ENCODE data around the gene HCFC2.
A peak's percentile ranks its signal among the peaks of the same experiment; 100 is the strongest.

Gene HCFC2

DNA sequence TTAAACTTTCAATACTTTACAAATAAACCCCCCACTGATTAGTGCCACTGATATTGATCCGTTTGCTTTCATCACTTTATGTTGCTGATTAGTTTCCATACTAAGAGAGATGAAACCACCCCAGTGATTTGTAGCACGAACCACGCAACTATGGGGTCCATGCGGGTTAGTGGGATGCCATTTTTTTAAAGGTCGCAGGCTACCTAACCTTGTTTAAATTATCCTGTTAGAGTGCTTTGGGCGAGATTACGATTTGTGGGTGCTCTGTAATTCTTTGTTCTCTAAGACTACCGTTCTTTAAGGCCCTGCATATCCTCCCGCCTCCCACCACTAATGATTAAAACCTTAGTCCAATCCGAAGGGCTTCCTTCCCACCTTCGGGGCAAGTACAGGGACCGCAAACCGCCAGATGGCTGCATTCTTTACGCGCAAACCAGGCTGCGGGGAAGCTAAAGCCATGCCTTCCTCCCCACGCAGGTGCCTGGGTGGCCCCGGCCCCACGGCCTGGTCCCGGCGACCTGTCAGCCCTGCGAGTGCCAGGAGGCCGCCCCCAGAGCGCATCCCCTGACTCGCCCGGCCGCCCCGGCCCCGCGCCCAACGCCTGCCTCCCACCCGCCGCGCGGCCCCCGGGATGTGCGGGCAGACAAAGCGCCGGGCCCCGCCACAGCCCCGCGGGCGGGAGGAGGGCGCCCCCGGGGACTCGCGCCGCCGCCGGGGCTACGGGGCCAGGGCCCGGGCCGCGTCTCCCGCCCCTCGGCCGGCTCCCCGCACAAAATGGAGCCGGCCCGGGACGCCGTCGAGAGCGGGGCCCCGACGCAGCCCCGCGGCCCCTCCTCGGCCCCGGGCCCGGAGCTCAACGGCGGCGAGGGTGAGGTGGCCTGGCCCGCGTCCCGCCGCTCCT lies 72.9 kb downstream of the HCFC2 start:
- intact Hi-C loops (cut with micrococcal nuclease): loop anchor here (5.0 kb wide), 1 partner anchor 970 kb away; the partner anchor contains the start of gene WASHC4
- Mint-ChIP-seq H3K9me3 (no peaks in the 10 kb centered on the region), H3K27ac (peak overlapping the region; percentile 75), H3K4me3 (peak overlapping the region; percentile 77), H3K4me1 (ENCODE audit: low read depth) (peaks cover 9% of the 10 kb centered on the region), H3K27me3 (peaks cover 7% of the 10 kb centered on the region), H3K36me3 (ENCODE audit: low read depth) (peaks cover 8% of the 10 kb centered on the region)

DNA sequence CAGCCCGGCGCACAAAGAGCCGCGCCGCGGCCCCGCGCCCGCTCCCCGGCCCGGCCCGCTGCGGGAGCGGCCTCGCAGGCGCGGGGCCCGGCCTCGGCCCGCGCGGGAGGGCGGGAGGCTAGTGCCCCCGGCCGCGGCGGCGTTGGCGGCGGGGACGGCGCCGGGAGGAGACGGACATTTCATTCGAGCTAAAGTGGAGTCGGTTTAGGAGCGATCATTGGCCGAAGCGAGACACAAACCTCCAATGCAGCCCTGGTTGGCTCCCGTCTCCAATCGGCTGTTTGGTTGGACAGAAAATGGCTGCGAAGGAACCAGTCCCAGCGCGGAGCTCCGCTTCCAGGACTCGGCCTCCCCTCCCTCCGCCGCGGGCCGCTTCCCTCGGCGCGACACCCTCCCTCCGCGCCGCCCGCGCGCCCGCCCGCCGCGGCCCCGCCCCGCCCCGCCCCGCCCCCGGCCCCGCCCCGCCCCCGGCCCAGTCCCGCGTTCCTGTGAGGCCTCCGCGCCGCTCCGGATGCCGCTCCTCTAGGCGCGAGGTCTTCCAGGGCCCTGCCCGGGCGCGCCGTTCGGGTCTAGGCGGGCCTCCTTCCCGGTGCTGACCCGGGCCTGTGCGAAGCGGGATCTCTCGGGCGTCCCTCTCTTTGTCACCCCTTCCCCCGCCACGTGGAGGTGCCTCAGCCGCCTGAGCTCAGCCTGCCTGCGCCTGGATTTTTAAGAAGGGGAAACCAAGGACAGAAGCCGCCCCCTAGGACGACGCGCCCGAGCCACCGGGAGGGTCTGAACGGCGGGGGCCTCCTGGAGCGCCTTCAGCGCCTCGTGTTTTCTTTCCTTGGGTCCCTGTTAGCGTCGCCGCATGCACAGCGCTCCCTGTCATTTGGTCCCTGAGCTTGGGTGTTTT lies 73.8 kb downstream of the HCFC2 start, which contains the start of gene NFYB:
Gene NFYB, minus strand, starts transcription at position 309 of the 895 bp plus-strand sequence. CDS start 2,757 bp downstream, outside the sequence.
- no peaks in the 10 kb centered on the region for H3K36me3 Mint-ChIP-seq (ENCODE audit: low read depth)
- peak within 1 kb of the TSS; percentile 77 for H3K4me3 Mint-ChIP-seq

DNA sequence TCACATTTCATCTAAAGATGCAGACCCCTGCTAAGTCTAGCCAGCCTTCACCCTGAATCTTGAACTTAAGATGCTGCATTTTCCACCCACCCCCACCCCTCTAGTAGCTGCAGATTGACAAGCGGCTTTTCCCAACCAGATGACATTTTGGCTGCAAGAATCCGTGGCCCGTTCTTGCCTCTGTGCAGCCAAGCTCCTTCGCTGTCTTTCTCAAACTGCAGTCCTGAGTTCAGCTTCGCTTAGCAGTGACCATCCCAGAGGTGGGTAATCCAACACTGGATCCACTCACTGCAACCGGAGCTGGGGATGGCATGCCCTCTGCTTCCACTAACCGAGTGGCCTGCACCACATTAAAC lies 74.4 kb downstream of the HCFC2 start:
- peak overlapping the region; percentile 63 for H3K27ac Mint-ChIP-seq
- no peaks in the 10 kb centered on the region for H3K36me3 Mint-ChIP-seq (ENCODE audit: low read depth)
- H3K27me3 Mint-ChIP-seq: peaks cover 9% of the 10 kb centered on the region
- peaks cover 9% of the 10 kb centered on the region for H3K4me1 Mint-ChIP-seq (ENCODE audit: low read depth)
- no peaks in the 10 kb centered on the region for H3K9me3 Mint-ChIP-seq
- peak overlapping the region; percentile 55 for H3K4me3 Mint-ChIP-seq
- intact Hi-C loops (cut with micrococcal nuclease): loop anchor here (5.0 kb wide), 1 partner anchor 969 kb away; the partner anchor contains the start of gene WASHC4

More for the DNA sequence above, 73.8 kb downstream of the HCFC2 start, which contains the start of gene NFYB:
- Mint-ChIP-seq H3K9me3 (no peaks in the 10 kb centered on the region), H3K4me1 (ENCODE audit: low read depth) (peaks cover 5% of the 10 kb centered on the region), H3K27me3 (peaks cover 9% of the 10 kb centered on the region), H3K27ac (peak within 1 kb of the TSS; percentile 75)
- intact Hi-C loops (cut with micrococcal nuclease): loop anchor here (5.0 kb wide), 1 partner anchor 969 kb away; the partner anchor contains the start of gene WASHC4

DNA sequence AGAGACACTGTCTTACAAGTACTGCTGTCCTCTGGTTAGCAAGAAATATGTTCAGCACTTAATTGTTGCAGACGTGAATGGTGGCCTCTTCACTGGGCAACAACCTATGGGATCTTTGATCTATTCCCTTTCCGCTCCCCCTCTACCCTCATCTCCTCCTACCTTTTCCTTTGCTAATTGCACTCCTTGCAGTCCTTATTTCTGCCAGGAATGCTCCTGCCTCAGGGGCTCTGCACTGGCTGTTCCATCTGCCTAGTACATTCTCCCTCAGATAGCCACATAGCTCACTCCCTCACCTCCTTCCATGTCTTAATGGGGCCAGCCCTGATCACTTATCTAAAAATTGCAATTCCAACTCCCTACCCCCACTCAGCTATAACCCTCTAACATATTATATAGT lies 78.2 kb downstream of the HCFC2 start:
- intact Hi-C loops (cut with micrococcal nuclease): no loop called here

DNA sequence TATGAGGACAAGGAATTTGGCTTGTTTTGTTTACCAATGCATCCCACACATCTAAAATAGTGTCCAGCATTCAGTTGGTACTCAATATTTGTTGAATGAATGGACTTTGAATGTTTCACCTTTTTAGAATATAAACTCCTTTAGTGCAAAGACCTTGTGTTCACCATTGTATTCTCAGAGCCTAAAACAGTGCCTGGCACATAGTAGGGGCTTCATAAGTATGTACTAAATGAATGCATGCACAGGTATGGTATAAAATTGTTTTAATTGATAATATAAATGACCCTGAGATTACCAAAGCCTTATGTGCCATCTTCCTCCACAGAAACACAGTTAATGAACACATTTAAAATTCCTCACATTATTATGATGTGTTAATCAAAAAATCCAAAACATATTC lies 78.7 kb downstream of the HCFC2 start:
- intact Hi-C loops (cut with micrococcal nuclease): no loop called here

More for the DNA sequence above, 78.2 kb downstream of the HCFC2 start:
- Mint-ChIP-seq H3K4me1 (ENCODE audit: low read depth) (peaks cover 9% of the 10 kb centered on the region), H3K27me3 (peaks cover 11% of the 10 kb centered on the region), H3K4me3 (no peak overlapping the region), H3K9me3 (peaks cover 8% of the 10 kb centered on the region), H3K27ac (no peak overlapping the region), H3K36me3 (ENCODE audit: low read depth) (no peaks in the 10 kb centered on the region)

DNA sequence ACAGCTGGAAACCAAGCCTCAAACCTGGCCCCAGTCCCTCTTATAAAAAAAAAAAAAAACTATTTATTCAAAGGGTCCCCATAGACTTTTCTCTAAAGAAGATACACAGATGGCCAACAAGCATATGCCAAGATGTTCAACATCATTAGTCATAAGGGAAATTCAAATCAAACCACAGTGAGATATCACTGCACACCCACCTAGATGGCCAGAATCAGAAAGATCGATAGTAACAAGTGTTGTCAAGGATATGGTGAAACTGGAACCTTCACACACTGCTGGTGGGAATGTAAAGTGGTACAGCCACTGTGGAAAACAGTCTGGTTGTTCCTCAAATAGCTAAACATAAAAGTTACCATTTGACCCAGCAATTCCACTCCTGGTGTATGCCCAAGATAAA lies 79.6 kb downstream of the HCFC2 start:
- intact Hi-C loops (cut with micrococcal nuclease): no loop called here
- Mint-ChIP-seq H3K4me1 (ENCODE audit: low read depth) (peaks cover 9% of the 10 kb centered on the region), H3K27me3 (peaks cover 8% of the 10 kb centered on the region), H3K9me3 (peaks cover 8% of the 10 kb centered on the region), H3K4me3 (no peak overlapping the region), H3K27ac (no peak overlapping the region), H3K36me3 (ENCODE audit: low read depth) (no peaks in the 10 kb centered on the region)

More for the DNA sequence above, 78.7 kb downstream of the HCFC2 start:
- H3K9me3 Mint-ChIP-seq: peaks cover 8% of the 10 kb centered on the region
- H3K36me3 Mint-ChIP-seq (ENCODE audit: low read depth): no peaks in the 10 kb centered on the region
- H3K27me3 Mint-ChIP-seq: peaks cover 11% of the 10 kb centered on the region
- no peak overlapping the region for H3K4me3 Mint-ChIP-seq
- peaks cover 9% of the 10 kb centered on the region for H3K4me1 Mint-ChIP-seq (ENCODE audit: low read depth)
- H3K27ac Mint-ChIP-seq: no peak overlapping the region

DNA sequence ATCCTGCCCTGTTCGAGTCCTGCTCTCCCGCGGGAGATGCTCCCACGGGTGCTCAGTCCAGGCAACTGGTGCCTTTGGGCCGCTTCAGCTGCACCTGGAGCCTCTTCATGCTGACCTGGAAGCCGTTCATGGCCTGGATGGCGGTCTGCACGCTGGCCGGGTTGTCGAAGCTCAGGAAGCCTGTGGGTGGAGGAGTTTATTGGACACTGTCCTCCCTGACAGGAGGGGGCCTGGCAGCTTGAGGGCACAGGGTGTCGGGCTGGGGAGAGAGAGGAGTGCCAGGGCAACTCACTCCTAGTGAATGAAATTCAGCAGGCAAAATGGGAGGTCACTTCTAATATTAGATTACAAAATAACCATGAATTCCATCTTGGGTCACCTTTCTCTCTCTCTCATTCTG lies 83.0 kb downstream of the HCFC2 start:
- peaks cover 5% of the 10 kb centered on the region for H3K27me3 Mint-ChIP-seq
- H3K36me3 Mint-ChIP-seq (ENCODE audit: low read depth): no peaks in the 10 kb centered on the region
- peaks cover 8% of the 10 kb centered on the region for H3K9me3 Mint-ChIP-seq
- intact Hi-C loops (cut with micrococcal nuclease): no loop called here
- no peak overlapping the region for H3K4me3 Mint-ChIP-seq
- peaks cover 5% of the 10 kb centered on the region for H3K4me1 Mint-ChIP-seq (ENCODE audit: low read depth)
- no peak overlapping the region for H3K27ac Mint-ChIP-seq

DNA sequence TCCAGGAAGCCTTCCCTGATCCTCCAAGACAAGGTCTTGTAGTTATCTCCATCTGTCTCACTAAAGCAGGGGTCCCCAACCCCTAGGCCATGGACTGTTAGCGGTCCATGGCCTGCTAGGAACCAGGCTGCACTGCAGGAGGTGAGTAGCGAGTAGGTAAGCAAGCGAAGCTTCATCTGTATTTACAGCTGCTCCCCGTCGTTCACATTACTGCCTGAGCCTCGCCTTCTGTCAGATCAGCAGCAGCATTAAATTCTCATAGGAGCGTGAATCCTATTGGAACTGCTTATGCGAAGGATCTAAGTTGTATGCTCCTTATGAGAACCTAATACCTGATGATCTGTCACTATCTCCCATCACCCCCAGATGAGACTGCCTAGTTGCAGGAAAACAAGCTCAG lies 86.1 kb downstream of the HCFC2 start:
- intact Hi-C loops (cut with micrococcal nuclease): no loop called here
- Mint-ChIP-seq H3K4me1 (ENCODE audit: low read depth) (peaks cover 16% of the 10 kb centered on the region), H3K36me3 (ENCODE audit: low read depth) (no peaks in the 10 kb centered on the region), H3K27ac (no peak overlapping the region), H3K9me3 (peaks cover 6% of the 10 kb centered on the region), H3K27me3 (no peaks in the 10 kb centered on the region), H3K4me3 (no peak overlapping the region)

DNA sequence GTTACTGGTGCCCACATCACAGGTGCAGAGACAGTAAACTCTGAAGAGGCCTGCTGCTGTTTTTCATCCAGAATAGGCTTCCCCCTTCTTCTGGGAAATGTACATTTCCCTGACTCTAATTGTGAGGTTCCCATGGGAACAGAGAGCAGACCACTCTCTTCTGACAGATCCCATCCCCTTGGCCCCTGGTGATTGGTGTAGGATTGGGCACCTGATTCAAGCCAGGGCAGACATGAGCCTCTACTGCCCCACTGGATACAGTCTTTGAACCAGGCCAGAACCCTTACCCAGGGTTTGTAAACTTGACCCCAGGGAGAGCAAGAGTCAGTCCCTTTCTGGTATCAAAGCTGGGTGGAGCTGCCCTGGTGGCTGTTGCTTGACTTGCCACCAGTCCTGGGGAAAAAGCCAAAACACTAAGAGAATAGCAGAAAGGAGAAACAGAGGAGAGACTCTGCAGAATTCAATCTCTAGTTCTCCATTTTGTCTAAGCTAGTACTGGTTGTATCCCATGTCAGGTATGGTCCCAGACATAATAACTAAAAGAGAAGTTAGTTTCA lies 88.4 kb downstream of the HCFC2 start:
- Mint-ChIP-seq H3K27ac (no peak overlapping the region), H3K27me3 (no peaks in the 10 kb centered on the region), H3K4me1 (ENCODE audit: low read depth) (peaks cover 23% of the 10 kb centered on the region), H3K9me3 (no peaks in the 10 kb centered on the region), H3K4me3 (no peak overlapping the region), H3K36me3 (ENCODE audit: low read depth) (no peaks in the 10 kb centered on the region)
- intact Hi-C loops (cut with micrococcal nuclease): no loop called here

DNA sequence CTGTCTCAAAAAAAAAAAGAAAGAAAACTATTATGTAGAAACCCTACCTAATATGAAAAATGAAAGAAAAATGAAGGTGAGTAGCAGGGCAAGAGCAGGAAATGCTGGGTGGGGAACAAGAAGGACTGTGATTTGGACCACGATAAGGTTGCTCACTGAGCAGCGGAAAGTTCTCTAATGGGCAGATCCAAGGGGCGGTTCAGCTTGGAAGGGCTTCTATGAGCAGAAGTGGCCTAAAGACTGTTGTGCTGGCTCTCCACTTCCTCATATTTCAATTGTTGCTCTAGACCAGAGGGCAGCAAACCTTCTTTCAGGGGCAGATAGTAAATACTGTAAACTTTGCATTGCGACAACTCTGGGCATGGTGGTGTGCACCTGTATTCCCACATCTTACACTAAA lies 90.0 kb downstream of the HCFC2 start:
- Mint-ChIP-seq H3K4me1 (ENCODE audit: low read depth) (peaks cover 23% of the 10 kb centered on the region), H3K9me3 (no peaks in the 10 kb centered on the region), H3K27ac (peak overlapping the region; percentile 61), H3K4me3 (peak overlapping the region; percentile 58), H3K27me3 (no peaks in the 10 kb centered on the region), H3K36me3 (ENCODE audit: low read depth) (no peaks in the 10 kb centered on the region)
- intact Hi-C loops (cut with micrococcal nuclease): no loop called here

DNA sequence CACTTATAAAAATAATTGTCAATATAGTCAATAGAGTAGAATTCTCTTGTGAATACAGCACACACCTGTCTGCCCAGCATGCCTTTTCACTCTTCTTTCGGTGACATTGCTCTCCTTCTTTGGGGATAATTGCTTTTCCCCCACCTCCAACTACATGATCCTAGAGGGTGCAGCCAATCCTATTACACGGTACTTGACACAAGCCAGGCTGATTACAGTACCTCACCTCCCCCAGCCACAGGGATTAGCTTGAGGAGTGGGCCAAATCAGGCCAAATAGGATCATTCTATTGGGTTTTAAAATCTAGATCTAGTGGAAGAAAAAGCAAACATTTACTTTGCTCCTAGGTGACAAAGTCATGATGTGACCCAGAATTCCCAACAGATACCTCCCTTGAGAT lies 90.5 kb downstream of the HCFC2 start:
- H3K27me3 Mint-ChIP-seq: no peaks in the 10 kb centered on the region
- H3K4me1 Mint-ChIP-seq (ENCODE audit: low read depth): peaks cover 23% of the 10 kb centered on the region
- intact Hi-C loops (cut with micrococcal nuclease): no loop called here
- no peaks in the 10 kb centered on the region for H3K9me3 Mint-ChIP-seq
- H3K36me3 Mint-ChIP-seq (ENCODE audit: low read depth): no peaks in the 10 kb centered on the region
- H3K27ac Mint-ChIP-seq: no peak overlapping the region
- no peak overlapping the region for H3K4me3 Mint-ChIP-seq
